CD14-positive monocyte (primary cell): ENCODE results near the gene HCN3. TPM values are rescaled to one million over a fixed set of nuclear protein-coding genes. Genes with fewer than 3 reads are reported as not detected.

Experiments
- DNase-seq, 3 donors: peaks; one replicate each; pipeline ENCODE4 v3.0.0-alpha.2; 2011 to 2022
- H2AFZ ChIP-seq: 2 replicates; pipeline ENCODE4 v1.6.0; 2012; ENCODE audit warnings: mild to moderate bottlenecking, low read depth, low read length, inconsistent platforms; ENCODE audit not compliant: insufficient read depth, poor library complexity, severe bottlenecking
- H3K27ac ChIP-seq, 2 donors: 1 replicate in 1 of 2; 2 replicates in 1 of 2; pipeline ENCODE4 v1.5.1; 2012 to 2013; ENCODE audit warnings: low read length in 2 of 2, control low read depth in 1 of 2, inconsistent platforms in 1 of 2, low read depth in 1 of 2, mild to moderate bottlenecking in 1 of 2
- H3K27me3 ChIP-seq, 2 donors: one replicate each; pipeline versions ENCODE4 v1.6.0 to v1.6.1; 2011 to 2013; ENCODE audit warnings: low read length in 2 of 2; ENCODE audit not compliant: control insufficient read depth in 2 of 2, insufficient read depth in 2 of 2
- H3K36me3 ChIP-seq, 2 donors: replicated peaks in 1 of 2; 1 replicate in 1 of 2; 2 replicates in 1 of 2; pipeline versions ENCODE4 v1.5.1 to v1.6.1; 2012 to 2013; ENCODE audit warnings: low read length in 2 of 2, control low read depth in 1 of 2, inconsistent platforms in 1 of 2, mild to moderate bottlenecking in 1 of 2; ENCODE audit not compliant: insufficient read depth in 2 of 2, control insufficient read depth in 1 of 2
- H3K4me1 ChIP-seq, 2 donors: 1 replicate in 1 of 2; 2 replicates in 1 of 2; pipeline versions ENCODE4 v1.5.1 to v1.6.1; 2012 to 2013; ENCODE audit warnings: low read length in 2 of 2, control low read depth in 1 of 2, inconsistent platforms in 1 of 2, mild to moderate bottlenecking in 1 of 2, moderate library complexity in 1 of 2; ENCODE audit not compliant: insufficient read depth in 2 of 2, control insufficient read depth in 1 of 2
- H3K4me2 ChIP-seq: replicated peaks from 2 replicates; pipeline ENCODE3; 2012; ENCODE audit warnings: low read length, moderate library complexity, mild to moderate bottlenecking; ENCODE audit not compliant: poor library complexity, severe bottlenecking; ENCODE audit errors: extremely low read depth
- H3K4me3 ChIP-seq, 3 experiments: fragments of 200-600 bp in 1 of 3; sonication (generic) in 1 of 3; replicated peaks in 1 of 3; 1 replicate in 2 of 3; 2 replicates in 1 of 3; pipeline ENCODE4 v1.5.1; 2011 to 2013; ENCODE audit warnings: low read length in 3 of 3, mild to moderate bottlenecking in 3 of 3, control low read depth in 2 of 3, low read depth in 2 of 3, inconsistent platforms in 1 of 3, moderate library complexity in 1 of 3
- H3K79me2 ChIP-seq: 2 replicates; pipeline ENCODE4 v1.6.0; 2012; ENCODE audit warnings: mild to moderate bottlenecking, control low read depth, inconsistent platforms, low read length, moderate library complexity; ENCODE audit not compliant: insufficient read depth
- H3K9ac ChIP-seq: 2 replicates; pipeline ENCODE4 v1.6.0; 2017; ENCODE audit warnings: low read length, mild to moderate bottlenecking; ENCODE audit not compliant: insufficient read depth, poor library complexity, severe bottlenecking
- H3K9me3 ChIP-seq, 2 donors: replicated peaks in 1 of 2; 1 replicate in 1 of 2; 2 replicates in 1 of 2; pipeline versions ENCODE4 v1.5.1 to v1.6.1; 2012 to 2013; ENCODE audit warnings: low read length in 2 of 2, control low read depth in 1 of 2; ENCODE audit not compliant: control insufficient read depth in 1 of 2, insufficient read depth in 1 of 2
- H4K20me1 ChIP-seq: 2 replicates; pipeline ENCODE4 v1.6.0; 2012; ENCODE audit warnings: mild to moderate bottlenecking, low read length, control low read depth, moderate library complexity; ENCODE audit not compliant: insufficient read depth
- H3K27ac Mint-ChIP-seq, 7 donors: one replicate each; pipeline ENCODE4 v1.8.0; 2020; ENCODE audit warnings: mild to moderate bottlenecking in 7 of 7, mixed read lengths in 7 of 7, moderate library complexity in 6 of 7, inconsistent platforms in 2 of 7
- H3K27me3 Mint-ChIP-seq, 3 donors: one replicate each; pipeline ENCODE4 v1.8.0; 2021 to 2022; ENCODE audit warnings: low read depth in 3 of 3, mild to moderate bottlenecking in 3 of 3, mixed read lengths in 3 of 3, moderate library complexity in 3 of 3, inconsistent platforms in 1 of 3
- H3K36me3 Mint-ChIP-seq, 2 donors: one replicate each; pipeline ENCODE4 v1.8.0; 2020; ENCODE audit warnings: mixed read lengths in 2 of 2, inconsistent platforms in 1 of 2, mild to moderate bottlenecking in 1 of 2
- H3K4me1 Mint-ChIP-seq: one replicate; pipeline ENCODE4 v1.8.0; 2020; ENCODE audit warnings: mild to moderate bottlenecking, mixed read lengths
- H3K4me3 Mint-ChIP-seq, 2 donors: one replicate each; pipeline ENCODE4 v1.8.0; 2020; ENCODE audit warnings: mild to moderate bottlenecking in 2 of 2, mixed read lengths in 2 of 2, moderate library complexity in 1 of 2
- H3K9me3 Mint-ChIP-seq, 7 donors: one replicate each; pipeline ENCODE4 v1.8.0; 2020 to 2022; ENCODE audit warnings: mixed read lengths in 7 of 7, mild to moderate bottlenecking in 6 of 7, moderate library complexity in 6 of 7, inconsistent platforms in 2 of 7
- WGBS: methylation state at CpG from one replicate; pipeline ENCODE4 v1.1.5; 2013; ENCODE audit warnings: missing lambda C conversion rate; ENCODE audit not compliant: insufficient coverage; 5-methylcytosine and 5-hydroxymethylcytosine counted together
- intact Hi-C, 2 donors: fragments of 100-400 bp; cut with micrococcal nuclease; formaldehyde crosslinking; loops; one replicate each; pipeline versions ENCODE4 v1.15.0 to v1.15.1; 2023
- polyA plus RNA-seq, 3 donors: library from polyadenylated mRNA; depleted of rRNA in 1 of 3; unstranded in 2 of 3; stranded (reverse) in 1 of 3; fragments of 300-500 nt in 2 of 3; fragments of >200 nt in 1 of 3; fragmentation: Illumina TruSeq in 2 of 3; gene quantifications; 1 replicate in 2 of 3; 2 replicates in 1 of 3; pipeline ENCODE4 v1.2.3, GENCODE V29; 2012 to 2021
- TF ChIP-seq, protein P1 (sequence below): fragments of 200-600 bp; IDR thresholded peaks from one replicate; pipeline ENCODE4 v1.8.0; 2022; ENCODE audit warnings: antibody characterized with exemption, mild to moderate bottlenecking

HCN3 gene
- polyA plus RNA-seq, 3 donors, result 0.15 to 2.3 TPM; not detected in 1

DNA sequence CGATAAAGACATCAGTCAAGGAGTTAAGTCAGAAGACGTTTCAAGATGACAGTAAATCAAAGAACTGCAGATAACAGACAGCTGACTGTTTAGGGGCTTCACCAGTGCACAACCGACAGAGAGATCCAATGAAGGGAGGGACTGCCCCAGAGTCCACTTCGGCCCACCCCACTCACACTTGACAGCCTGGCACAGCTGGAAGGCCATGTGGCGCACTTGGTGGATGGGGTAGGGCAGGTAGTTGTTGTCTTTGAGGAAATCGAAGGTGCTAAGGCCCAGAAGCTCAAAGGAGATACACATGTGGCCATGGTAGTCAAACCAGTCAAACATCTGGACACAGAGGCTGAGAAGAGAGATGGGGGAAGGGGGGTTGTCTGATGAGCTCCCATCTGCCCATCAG lies 10.7 kb upstream of the HCN3 start:
- peak overlapping the region in 2 of 7 donors; percentile 30 to 52 for H3K27ac Mint-ChIP-seq
- intact Hi-C loops, result no loop called here

DNA sequence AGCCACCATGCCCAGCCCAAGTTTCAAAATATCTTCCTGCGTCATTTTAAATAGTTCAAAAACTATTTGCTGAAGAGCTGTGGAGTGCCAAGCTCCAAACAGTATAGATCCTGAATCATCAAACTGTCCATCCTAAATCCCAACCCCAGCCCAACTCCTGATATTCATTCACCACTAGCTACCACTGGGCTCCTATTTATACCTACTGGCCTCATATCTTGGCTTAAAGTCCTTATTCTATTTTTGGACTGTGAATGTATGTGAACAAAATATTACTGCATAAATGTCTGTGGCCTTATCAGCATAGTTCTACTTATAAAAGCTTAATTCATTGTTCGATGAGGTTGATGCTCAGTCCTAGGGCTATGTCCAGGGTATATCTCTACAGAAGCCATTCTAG lies 9.9 kb upstream of the HCN3 start:
- Mint-ChIP-seq H3K36me3 (peaks cover 79 to 81% of the 10 kb centered on the region in 2 donors), H3K4me3 (no peak overlapping the region), H3K27ac (peak overlapping the region in 2 of 7 donors; percentile 3 to 15), H3K4me1 (peaks cover 9% of the 10 kb centered on the region), H3K27me3 (no peaks in the 10 kb centered on the region), H3K9me3 (no peaks in the 10 kb centered on the region)
- H3K4me2 ChIP-seq, result no peak overlapping the region
- WGBS, result 100% methylated on average over 1 of the region's 2 CpGs
- peaks cover 35% of the 10 kb centered on the region for H4K20me1 ChIP-seq
- no peak overlapping the region for H3K27ac ChIP-seq
- TF ChIP-seq, protein P1, sequence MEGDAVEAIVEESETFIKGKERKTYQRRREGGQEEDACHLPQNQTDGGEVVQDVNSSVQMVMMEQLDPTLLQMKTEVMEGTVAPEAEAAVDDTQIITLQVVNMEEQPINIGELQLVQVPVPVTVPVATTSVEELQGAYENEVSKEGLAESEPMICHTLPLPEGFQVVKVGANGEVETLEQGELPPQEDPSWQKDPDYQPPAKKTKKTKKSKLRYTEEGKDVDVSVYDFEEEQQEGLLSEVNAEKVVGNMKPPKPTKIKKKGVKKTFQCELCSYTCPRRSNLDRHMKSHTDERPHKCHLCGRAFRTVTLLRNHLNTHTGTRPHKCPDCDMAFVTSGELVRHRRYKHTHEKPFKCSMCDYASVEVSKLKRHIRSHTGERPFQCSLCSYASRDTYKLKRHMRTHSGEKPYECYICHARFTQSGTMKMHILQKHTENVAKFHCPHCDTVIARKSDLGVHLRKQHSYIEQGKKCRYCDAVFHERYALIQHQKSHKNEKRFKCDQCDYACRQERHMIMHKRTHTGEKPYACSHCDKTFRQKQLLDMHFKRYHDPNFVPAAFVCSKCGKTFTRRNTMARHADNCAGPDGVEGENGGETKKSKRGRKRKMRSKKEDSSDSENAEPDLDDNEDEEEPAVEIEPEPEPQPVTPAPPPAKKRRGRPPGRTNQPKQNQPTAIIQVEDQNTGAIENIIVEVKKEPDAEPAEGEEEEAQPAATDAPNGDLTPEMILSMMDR, result no peak
- no peaks in the 10 kb centered on the region for H3K27me3 ChIP-seq
- peaks cover 9 to 13% of the 10 kb centered on the region in 2 donors for H3K4me1 ChIP-seq
- H3K4me3 ChIP-seq, result no peak overlapping the region
- H2AFZ ChIP-seq, result no peak overlapping the region
- H3K79me2 ChIP-seq, result peaks cover 27% of the 10 kb centered on the region
- intact Hi-C loops, result no loop called here
- no peaks in the 10 kb centered on the region for H3K9me3 ChIP-seq
- no peak for DNase-seq
- H3K9ac ChIP-seq, result no peak overlapping the region
- H3K36me3 ChIP-seq, result peaks cover 67 to 83% of the 10 kb centered on the region in 2 donors

More for the DNA sequence above, 10.7 kb upstream of the HCN3 start:
- Histone ChIP-seq H3K4me1 (peaks cover 8 to 10% of the 10 kb centered on the region in 2 donors), H3K79me2 (peaks cover 24% of the 10 kb centered on the region), H3K27ac (no peak overlapping the region), H3K4me2 (no peak overlapping the region), H3K36me3 (peaks cover 67 to 83% of the 10 kb centered on the region in 2 donors), H2AFZ (no peak overlapping the region), H3K27me3 (no peaks in the 10 kb centered on the region), H4K20me1 (peaks cover 26% of the 10 kb centered on the region), H3K9me3 (no peaks in the 10 kb centered on the region), H3K4me3 (no peak overlapping the region), H3K9ac (no peak overlapping the region)
- H3K4me3 Mint-ChIP-seq, result no peak overlapping the region
- peaks cover 9% of the 10 kb centered on the region for H3K4me1 Mint-ChIP-seq
- peaks cover 78 to 79% of the 10 kb centered on the region in 2 donors for H3K36me3 Mint-ChIP-seq
- no peaks in the 10 kb centered on the region for H3K9me3 Mint-ChIP-seq
- no peak for DNase-seq
- WGBS, result 93% methylated on average over 3 of the region's 6 CpGs
- H3K27me3 Mint-ChIP-seq, result no peaks in the 10 kb centered on the region
- TF ChIP-seq, protein P1, result no peak
